Inflammatory macrophage treated with lipopolysaccharide for 4 hours (primary cell): ENCODE results near the gene CBX7.

Source experiments
- DNase-seq: peaks from one replicate; pipeline ENCODE4 v3.0.0-alpha.2; 2020

CBX7 gene

GRCh38 chr22:39122772-39123470 is 29.6 kb downstream of the CBX7 start:
- no peak for DNase-seq

- no peak for DNase-seq
These were observed 31.5 kb downstream of the CBX7 start for GRCh38 chr22:39120983-39121382.

- peak; percentile 77 for DNase-seq
These were observed 34.8 kb downstream of the CBX7 start for GRCh38 chr22:39117585-39118191.

- DNase-seq: no peak
These were observed 36.4 kb downstream of the CBX7 start for GRCh38 chr22:39115977-39116621.

- no peak for DNase-seq
These were observed 36.9 kb downstream of the CBX7 start for GRCh38 chr22:39115570-39115969.

- no peak for DNase-seq
These were observed 38.4 kb downstream of the CBX7 start for GRCh38 chr22:39114112-39114511.

DNA sequence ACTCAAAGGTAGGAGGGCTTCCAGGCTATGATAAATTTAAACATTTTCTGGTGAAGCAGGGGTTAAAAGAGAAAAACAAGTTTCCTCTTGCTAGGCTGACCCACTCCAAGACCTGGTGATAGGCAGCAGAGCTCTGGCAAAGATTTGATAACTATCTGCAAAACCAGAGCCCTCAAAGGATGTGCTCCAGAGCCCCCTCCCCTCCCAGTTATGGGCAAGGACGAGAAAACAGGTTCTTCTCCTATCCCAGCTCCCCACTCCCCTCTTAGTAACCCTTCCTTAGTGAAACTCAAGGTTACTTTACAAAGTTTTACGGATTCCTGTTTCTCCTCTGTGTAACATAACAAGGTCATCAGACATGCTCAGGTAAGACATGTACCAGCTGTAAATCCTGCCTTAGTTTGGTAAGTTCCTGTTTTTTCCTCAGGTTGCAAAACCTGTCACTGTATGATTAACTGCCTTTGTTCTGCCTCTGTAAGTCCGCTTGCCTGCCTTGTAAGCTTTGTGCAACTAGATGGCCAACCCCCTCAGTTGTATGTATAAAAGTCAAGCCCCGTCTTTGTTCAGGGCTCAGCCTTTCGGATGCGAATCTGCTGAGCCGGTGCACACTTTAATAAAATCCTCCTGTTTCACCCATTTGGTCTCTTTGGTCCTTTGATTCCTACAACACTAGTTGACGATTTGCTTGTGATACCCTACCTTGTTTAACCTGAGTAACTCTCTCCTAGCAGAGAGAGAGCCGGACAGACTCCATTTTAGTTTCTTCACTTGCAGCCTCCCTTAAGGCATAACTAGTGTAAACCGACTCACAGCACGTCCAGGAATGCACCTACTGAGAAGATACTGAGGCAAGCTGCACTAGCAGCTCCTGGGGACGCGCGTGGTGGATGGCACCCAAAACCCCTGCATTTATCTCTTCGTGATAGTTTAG is 41.6 kb downstream of the CBX7 start:
- no peak for DNase-seq

- no peak for DNase-seq
These were observed 43.1 kb downstream of the CBX7 start for GRCh38 chr22:39109361-39109760.

DNA sequence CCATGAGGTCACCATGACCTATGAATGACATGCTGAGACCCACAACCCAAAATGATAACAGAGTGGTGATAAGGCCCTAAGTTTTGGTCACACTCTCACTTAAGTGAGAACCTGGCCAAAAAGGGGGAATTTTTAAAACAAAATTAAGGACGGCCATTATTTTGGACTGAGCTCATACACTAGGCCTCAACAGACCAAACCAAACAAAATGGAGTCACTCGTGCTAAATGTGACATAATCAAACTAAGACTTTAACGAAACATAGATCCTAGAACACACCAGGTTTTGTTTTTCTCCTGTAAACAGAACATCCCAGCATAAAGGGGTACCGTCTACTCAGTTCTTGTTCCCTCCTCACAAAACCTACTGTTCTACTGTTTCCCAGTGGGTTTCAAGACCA is 44.0 kb downstream of the CBX7 start:
- DNase-seq: no peak

GRCh38 chr22:39106326-39106725 is 46.2 kb downstream of the CBX7 start:
- no peak for DNase-seq

- DNase-seq: no peak
These were observed 49.0 kb downstream of the CBX7 start for GRCh38 chr22:39103431-39103830.

DNA sequence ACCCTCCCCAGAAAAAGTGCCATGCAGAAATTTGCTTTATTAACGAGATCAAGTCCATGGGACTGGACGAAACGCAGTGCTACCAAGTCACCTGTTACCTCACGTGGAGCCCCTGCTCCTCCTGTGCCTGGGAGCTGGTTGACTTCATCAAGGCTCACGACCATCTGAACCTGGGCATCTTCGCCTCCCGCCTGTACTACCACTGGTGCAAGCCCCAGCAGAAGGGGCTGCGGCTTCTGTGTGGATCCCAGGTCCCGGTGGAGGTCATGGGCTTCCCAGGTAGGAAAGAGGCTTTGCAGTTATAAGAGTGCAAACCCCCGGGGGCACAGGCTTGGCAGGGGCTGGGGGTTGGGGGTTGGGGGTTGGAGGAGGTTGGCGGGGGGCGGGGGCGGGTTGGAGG is 51.3 kb downstream of the CBX7 start:
- no peak for DNase-seq

DNA sequence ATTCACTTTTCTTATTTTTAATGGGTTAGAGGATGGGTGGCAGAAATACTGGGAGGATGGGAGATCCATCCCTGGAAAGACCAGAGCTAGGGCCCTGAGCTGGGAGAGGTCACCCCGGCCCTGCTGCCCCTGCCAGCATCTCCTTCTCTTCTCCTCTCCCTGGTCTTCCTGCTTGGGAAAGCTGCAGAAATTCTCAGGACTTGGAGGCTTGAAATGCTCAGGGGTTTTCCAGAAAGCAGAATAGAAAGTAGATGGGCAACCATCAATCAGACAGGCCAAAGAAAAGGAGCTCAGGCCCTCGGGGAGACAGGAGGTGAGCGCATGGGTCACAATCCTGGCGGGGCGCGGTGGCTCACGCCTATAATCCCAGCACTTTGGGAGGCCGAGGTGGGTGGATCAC is 53.9 kb downstream of the CBX7 start:
- no peak for DNase-seq

DNA sequence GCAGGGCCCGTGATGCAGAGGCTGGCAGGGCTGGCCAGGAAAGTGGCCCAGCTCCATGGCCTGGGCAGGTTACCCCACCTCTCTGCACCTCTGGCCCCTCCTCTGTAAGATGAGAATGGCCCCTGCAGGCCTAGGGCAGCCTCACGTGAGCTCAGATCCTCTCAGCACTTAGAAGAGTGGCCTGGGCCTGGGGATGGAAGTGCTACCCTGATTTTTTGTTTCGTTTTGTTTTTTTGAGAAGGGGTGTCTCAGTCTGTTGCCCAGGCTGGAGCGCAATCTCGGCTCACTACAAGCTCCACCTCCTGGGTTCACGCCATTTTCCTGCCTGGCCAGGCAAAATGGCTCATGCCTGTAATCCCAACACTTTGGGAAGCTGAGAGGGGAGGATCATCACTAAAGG is 54.5 kb downstream of the CBX7 start:
- no peak for DNase-seq

GRCh38 chr22:39097098-39098020 is 55.1 kb downstream of the CBX7 start, which contains the start of gene APOBEC3H:
APOBEC3H (plus strand) TSS chr22:39097244; CDS start chr22:39100279, 3,035 bp downstream.
- peak; percentile 80 for DNase-seq

- no peak for DNase-seq
These were observed 56.5 kb downstream of the CBX7 start for GRCh38 chr22:39095971-39096370.

DNA sequence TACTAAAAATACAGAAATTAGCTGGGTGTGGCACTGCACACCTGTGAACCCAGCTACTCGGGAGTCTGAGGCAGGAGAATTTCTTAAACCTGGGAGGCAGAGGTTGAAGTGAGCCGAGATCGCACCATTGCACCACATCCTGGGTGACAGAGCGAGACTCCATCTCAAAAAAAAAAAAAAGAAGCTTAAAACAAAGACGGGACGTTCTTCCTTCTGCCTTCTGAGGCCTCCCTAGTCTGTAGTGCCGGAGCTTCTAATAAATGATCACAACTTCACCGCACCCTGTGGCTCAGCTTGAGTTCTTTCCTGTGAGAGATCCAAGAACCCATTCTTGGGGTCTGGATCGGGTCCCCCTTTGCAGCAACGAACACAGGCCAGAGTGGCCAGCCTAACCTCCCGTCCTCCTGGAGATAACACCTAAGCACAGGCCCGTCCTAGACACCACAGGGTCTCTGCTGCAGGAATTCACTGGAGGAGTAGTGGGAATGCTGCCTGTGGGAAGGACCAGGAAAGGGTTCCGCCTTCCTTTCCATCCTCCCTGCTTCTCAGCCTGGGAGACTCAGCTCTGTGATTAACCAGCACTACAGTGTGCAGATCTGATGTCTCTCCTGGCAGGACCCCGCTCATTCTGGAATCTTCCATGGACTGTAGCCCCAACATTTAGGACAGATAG is 57.6 kb downstream of the CBX7 start:
- no peak for DNase-seq

DNA sequence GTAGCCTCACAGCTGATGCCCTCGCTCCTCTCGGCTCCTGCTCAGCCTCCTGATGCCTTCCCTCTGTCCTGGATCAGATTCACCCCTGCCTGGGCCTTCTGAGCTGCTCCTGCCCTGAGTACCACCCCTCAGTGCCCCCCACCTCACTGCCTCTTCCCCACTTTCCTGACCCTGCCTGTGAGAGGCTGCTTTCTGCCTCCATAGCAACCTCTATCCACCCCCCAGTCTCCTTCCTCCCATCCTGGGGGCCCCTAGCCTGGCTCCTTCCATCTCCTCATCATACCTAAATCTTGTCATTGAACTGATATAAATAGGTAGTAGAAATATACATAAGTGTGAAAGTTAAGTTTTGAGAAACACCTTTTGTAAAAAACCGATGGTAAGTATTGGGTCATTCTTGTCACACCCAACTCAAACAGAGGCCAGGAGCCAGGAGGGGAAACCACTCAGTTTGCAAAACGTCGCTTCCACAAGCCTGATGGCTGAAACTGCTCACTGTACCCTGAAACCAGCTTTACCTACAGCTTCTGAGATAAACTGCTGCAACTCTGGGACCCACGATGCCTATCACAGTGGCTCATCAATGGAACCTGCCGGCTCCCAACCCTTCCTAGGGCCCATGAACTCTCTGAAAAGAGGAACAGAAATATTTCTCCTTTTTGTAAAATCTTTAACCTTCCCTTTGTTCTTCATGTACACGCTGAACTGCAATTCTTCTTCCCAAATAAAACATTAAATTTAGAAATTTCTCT is 60.2 kb downstream of the CBX7 start:
- DNase-seq: no peak

GRCh38 chr22:39091126-39092081 is 61.1 kb downstream of the CBX7 start:
- no peak for DNase-seq
